RWPE1 (cell line): ENCODE results near the gene CPLANE1.

Source experiments
- CTCF ChIA-PET: fragments of 350-600 bp; sonication (Branson Sonifier 250); formaldehyde crosslinking; extraction: SDS; loops from one replicate; lab custom pipeline; 2021; lab: Yijun Ruan, JAX
- POLR2A ChIA-PET: fragments of 400-600 bp; formaldehyde crosslinking; extraction: SDS; loops from one replicate; lab custom pipeline; 2020; ENCODE audit warnings: antibody characterized with exemption; ENCODE audit not compliant: low non-redundant PET; lab: Yijun Ruan, JAX
- DNase-seq: peaks from one replicate; pipeline ENCODE4 v3.0.0; 2012; ENCODE audit warnings: low spot score
- H3K27ac ChIP-seq: fragments of 450-650 bp; 2 replicates; pipeline ENCODE4 v1.5.1; 2017
- TF ChIP-seq, protein P1 (sequence below): fragments of 450-650 bp; conservative IDR thresholded peaks from 2 replicates; pipeline ENCODE4 v1.5.1; 2017; ENCODE audit warnings: low read depth, mild to moderate bottlenecking

The CPLANE1 gene

DNA sequence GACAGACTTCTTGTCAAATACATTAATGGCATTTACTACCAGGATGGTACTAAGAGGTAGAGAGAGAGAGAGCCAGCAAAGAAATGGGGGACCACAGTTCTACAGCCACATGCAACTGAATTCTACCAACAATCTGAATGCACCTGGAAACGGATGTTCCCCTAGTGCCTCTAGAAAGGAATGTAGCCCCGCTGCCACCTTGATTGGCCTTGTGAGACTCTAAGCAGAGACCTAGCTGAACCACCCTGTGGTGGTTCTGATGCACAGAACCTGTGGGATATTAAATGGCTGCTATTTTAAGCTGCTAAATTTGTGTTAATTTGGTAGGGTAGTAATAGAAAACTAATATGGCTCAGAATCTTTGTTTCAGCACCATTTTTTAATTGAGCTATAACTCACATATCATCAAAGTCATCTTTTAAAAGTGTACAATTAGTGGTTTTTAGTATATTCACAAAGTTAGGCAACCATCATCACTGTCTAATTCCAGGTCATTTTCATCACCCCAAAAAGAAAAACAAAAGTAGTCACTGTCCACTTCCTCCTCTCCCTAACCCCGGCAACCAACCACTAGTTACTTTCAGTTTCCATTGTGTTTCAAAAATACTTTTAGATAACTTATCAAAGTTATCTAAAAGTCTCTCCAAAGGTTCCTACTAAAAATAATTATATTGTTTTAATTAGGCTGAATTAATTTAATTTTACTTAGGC, 51.7 kb downstream of the CPLANE1 start:
- TF ChIP-seq, protein P1, sequence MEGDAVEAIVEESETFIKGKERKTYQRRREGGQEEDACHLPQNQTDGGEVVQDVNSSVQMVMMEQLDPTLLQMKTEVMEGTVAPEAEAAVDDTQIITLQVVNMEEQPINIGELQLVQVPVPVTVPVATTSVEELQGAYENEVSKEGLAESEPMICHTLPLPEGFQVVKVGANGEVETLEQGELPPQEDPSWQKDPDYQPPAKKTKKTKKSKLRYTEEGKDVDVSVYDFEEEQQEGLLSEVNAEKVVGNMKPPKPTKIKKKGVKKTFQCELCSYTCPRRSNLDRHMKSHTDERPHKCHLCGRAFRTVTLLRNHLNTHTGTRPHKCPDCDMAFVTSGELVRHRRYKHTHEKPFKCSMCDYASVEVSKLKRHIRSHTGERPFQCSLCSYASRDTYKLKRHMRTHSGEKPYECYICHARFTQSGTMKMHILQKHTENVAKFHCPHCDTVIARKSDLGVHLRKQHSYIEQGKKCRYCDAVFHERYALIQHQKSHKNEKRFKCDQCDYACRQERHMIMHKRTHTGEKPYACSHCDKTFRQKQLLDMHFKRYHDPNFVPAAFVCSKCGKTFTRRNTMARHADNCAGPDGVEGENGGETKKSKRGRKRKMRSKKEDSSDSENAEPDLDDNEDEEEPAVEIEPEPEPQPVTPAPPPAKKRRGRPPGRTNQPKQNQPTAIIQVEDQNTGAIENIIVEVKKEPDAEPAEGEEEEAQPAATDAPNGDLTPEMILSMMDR, result no peak
- no peak overlapping the region for H3K27ac ChIP-seq
- POLR2A ChIA-PET, result no interaction called here
- DNase-seq, result no peak
- CTCF ChIA-PET, result interaction anchor here (0.6 kb wide), 1 partner anchor 791 kb away, joined by 6 read pairs; no protein-coding TSS in a partner anchor

DNA sequence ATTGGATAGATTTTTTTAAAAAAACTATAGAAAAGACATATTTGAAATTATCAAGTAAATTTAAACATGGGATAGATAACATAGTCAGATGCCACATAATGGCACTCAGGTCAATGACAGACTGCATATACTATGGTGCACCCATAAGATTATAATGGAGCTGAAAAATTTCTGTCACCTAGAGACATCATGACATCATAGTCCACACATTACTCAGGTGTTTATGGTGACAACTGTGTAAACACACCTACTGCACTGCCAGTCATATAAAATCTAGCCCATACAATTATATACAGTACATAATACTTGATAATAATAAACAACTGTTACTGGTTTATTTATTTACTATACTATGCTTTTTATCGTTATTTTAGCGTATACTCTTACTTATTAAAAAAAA, 58.6 kb downstream of the CPLANE1 start:
- CTCF ChIA-PET, result no interaction called here
- DNase-seq, result no peak
- H3K27ac ChIP-seq, result no peak overlapping the region
- TF ChIP-seq, protein P1, result no peak
- POLR2A ChIA-PET, result no interaction called here

DNA sequence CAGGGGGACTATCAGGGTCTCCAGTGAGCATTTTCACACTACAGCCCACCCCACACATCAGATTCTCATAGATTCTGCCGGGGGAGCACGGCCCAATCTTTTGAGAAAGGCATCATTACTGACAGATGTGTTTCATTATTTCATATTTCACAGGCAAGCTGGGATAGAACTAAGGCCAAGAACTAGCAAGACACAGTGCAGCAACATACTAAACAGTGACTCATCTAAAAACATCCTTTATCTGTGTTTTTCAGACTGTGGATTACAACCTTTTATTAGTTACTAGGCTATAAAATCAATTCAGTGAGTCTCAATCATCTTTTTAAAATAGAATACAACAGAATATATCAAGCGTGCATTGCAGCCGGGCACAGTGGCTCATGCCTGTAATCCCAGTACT, 59.8 kb downstream of the CPLANE1 start:
- no peak for DNase-seq
- no peak overlapping the region for H3K27ac ChIP-seq
- TF ChIP-seq, protein P1, result no peak
- POLR2A ChIA-PET, result no interaction called here
- CTCF ChIA-PET, result no interaction called here

DNA sequence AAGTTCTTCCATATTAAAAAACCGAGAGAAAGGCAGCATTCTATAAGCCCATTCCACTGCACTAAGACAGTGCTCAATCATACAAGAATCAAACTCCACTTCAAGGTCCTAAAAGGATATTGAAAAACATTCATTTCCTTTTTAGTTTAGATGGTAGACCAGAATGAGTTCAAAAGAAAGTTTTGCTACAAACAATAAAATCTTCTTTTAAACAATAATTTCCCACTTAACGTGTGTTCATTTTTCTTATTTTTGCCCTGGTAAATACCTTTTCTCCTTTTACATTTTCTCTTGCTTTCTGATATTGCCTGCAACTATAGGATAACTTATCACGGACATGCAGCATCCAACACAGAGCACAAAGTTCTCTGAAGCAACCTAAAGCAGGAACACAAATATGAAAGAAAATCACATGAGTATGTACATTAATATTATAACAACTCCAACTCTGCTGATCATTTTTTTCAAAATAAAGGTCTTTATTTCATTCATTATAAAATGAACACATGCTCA, 61.7 kb downstream of the CPLANE1 start:
- ChIA-PET POLR2A (no interaction called here), CTCF (no interaction called here)
- TF ChIP-seq, protein P1, result no peak
- DNase-seq, result no peak
- no peak overlapping the region for H3K27ac ChIP-seq

DNA sequence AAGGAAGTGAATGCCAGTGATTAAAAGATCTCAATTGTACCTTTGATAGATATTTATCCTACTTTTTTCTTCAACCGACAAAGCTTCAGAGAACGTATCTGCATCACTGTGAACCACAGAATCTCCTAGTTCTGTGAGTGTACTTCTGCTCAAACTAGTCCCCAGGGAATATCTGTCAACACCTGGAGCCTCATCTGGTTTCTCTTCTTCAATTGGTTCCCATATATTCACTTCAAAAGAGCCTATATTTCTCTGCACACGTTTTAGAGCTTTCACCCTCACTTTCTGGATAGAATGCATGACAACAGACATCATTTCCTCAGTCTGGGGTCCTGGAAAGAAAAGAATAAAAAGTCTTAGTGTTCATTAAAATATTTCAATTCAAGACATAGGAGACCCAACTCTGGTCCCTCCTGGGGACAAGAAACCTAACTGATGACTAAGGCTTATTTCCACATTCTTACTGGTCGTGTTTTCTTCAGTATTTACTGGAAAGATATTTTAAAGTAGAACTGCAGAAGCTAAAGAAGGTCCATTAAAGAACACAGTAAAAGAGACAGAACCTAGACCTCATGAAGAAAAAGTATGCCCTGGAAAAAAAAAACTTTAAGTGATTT, 64.3 kb downstream of the CPLANE1 start:
- TF ChIP-seq, protein P1, result no peak
- no peak for DNase-seq
- H3K27ac ChIP-seq, result no peak overlapping the region
- ChIA-PET CTCF (no interaction called here), POLR2A (interaction anchor here (0.7 kb wide), 1 partner anchor 37 kb away, joined by 3 read pairs; no protein-coding TSS in a partner anchor)

DNA sequence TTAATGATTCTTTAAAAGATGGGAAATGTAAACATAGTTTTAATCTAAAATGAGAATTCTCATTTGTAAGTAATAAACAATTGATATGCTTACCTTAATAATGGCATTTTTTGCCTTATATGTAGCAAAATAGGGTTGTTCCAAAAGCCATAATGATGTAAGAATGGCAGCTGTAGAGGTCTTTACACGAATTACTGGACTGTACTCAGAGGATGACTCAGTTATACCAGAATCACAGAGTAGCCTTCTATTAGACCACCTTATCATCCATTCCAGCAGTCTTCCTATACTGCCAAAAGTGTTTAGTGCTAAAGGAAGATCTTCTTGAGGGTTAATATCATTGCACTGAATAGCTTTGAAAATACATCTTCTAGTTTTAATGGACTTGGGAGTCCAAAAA, 66.5 kb downstream of the CPLANE1 start:
- TF ChIP-seq, protein P1, result no peak
- CTCF ChIA-PET, result interaction anchor here (0.6 kb wide), 1 partner anchor 39 kb away, joined by 3 read pairs; no protein-coding TSS in a partner anchor
- H3K27ac ChIP-seq, result no peak overlapping the region
- POLR2A ChIA-PET, result no interaction called here
- DNase-seq, result no peak
